Measurements from ENCODE around the gene ZNF385D.

The ZNF385D gene, protein sequence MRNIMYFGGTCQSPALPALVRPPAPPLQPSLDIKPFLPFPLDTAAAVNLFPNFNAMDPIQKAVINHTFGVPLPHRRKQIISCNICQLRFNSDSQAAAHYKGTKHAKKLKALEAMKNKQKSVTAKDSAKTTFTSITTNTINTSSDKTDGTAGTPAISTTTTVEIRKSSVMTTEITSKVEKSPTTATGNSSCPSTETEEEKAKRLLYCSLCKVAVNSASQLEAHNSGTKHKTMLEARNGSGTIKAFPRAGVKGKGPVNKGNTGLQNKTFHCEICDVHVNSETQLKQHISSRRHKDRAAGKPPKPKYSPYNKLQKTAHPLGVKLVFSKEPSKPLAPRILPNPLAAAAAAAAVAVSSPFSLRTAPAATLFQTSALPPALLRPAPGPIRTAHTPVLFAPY

GRCh38 chr3:21750831-21751391 lies at the start of gene ZNF385D:
ZNF385D (minus strand) TSS chr3:21751210; CDS start chr3:21750916, 294 bp downstream.
- no peak for DNase-seq (ENCODE audit: low read depth)

DNA sequence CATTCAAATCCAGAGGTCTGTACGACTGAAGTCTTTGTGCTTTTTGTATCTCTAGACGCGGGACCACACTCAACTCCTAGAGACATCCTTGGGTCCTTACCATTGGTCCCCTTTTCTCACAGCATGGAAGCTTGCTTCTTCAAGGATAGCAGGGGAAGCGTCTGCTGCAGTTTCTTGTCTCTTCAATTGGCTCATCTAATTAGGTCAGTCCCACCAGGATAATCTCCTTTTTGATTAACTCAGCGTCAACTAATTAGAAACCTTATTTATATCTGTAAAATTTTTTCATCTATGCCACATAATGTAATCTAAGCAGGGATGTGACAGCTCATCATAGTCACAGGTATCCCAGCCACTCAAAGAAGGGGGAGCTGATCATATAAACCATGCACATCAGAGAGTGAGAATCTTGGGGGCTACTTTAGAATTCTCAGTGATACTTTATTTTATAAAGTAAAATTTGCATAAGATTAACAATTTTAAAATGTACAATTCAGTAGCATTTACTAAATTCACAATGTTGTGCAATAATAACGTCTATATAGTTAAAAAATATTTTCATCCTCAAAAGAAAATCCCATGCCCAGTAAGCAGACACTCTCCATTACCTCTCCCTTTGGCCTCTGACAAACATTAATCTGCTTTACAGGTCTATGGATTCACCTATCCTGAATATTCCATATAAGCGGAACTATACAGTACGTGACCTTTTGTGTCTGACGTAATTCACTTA lies 47.5 kb upstream of the ZNF385D start:
- no peak for DNase-seq (ENCODE audit: low read depth)

GRCh38 chr3:21795921-21796320 lies 44.9 kb upstream of the ZNF385D start:
- no peak for DNase-seq (ENCODE audit: low read depth)

DNA sequence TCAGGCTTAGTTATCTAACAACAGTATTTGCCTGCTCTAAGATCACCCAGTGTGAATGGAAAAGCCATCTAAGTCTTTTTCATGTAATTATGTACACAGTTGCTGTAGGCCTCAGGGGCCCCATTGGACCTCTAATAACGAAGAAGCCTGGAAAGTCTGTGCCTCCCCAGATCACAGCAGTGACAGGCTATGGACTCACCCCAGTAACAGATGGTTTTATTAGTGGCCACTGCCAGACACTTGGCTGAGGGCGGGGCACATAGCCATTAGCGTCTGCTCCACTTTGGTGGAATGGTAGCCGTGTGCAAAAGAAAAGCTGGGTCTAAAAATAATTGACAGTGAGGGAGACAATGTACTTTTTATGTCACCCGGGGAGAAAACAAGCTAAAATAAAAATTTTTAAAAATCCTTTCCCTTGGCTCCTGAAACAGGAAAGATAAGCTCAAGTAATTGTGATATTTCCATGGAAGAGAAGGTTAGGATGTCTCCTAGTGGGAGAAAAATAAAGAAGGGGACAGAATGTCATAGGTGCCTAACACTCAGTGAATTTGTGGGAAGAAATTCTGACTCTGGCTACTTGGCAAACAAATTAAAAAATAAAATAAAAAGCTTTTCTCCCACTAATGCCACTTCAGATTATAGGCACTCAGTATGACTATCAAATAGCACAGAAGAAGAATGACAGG lies 44.3 kb upstream of the ZNF385D start:
- no peak for DNase-seq (ENCODE audit: low read depth)

DNA sequence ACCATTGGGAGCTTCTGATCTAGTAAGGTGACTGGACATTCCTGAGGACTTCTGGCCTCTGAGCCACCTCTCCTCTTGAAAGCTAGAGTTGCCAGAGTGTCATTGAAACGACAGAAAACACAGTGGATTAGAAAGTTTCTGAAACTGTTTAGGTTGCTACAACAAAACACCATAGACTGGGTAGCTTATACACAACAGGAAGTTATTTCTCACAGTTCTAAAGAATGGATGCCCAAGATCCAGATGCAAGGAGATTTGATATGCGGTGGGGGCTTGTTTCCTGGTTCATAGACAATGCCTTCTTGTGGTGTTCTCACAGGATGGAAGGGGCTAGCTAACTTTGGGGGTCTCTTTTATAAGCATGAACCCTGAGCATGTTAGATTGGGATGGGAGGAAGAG lies 43.3 kb upstream of the ZNF385D start:
- DNase-seq (ENCODE audit: low read depth), result no peak

GRCh38 chr3:21792176-21792575 lies 41.2 kb upstream of the ZNF385D start:
- no peak for DNase-seq (ENCODE audit: low read depth)

- no peak for DNase-seq (ENCODE audit: low read depth)
Observed at GRCh38 chr3:21791356-21791755, 40.3 kb upstream of the ZNF385D start.

DNA sequence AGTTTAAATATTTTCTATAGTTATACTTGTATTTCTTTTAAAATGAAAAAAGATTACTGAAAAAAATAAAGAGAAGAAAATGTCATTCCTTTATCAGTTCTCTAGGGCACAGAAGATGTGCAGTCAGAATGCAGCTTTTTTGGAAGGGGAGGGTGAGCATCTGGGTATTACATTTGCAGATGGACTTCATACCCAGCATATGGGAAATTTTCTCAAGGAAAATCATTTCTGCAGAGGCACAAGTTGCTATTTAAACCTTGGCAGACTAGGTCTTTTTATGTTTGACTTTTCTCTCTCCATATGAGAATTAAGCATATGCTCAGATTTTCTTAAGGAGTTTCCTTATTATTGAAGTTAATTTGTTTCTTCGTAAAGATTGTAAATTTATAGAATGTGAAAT lies 39.5 kb upstream of the ZNF385D start:
- no peak for DNase-seq (ENCODE audit: low read depth)

GRCh38 chr3:21789730-21790129 lies 38.7 kb upstream of the ZNF385D start:
- no peak for DNase-seq (ENCODE audit: low read depth)

DNA sequence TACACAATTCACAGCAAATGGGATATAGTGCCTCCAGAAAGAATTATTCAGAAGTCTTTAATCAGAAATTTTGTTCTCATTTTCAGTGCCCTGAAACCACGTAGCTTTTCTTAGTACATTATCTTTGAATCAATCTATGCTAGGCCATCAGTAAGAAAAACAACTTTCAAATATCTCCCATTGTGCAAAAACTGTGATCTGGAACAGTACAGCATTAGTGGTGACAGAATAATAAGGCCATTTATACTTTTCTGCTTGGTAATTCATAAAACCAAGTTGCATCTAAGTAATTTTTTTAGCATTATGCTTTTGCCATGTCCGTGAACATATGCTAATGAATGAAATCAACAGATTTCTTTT lies 35.4 kb upstream of the ZNF385D start:
- no peak for DNase-seq (ENCODE audit: low read depth)

DNA sequence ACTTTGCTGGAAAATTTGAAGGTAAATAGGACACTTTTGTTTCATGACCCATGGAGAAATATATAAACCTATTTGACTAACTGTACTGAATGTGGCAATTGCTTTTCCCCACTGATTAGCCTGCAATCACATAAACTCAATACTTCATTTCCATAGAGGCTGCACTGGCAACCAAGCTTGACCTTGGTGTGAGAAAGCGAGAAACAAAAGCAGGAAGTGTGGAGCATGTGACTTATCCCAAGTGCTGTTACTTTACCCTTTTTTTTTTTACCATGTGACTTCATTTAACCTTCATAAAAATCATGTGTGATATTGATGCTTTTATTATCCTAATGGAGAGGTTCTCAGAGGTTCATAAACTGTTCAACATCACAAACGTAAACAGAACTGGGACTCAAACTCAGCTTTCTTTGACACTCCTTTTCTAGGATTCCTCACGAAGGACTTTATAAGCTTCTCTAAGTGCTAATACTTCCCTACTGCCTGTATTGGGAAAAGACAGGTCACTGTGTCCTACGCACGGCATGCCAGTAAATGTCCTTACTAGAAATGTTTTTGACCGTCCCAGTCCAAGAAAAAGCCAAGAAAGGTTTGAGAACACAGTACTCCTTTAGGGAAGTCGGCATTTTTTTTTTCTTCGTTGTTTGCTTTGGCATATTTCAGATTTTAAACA lies 34.9 kb upstream of the ZNF385D start:
- no peak for DNase-seq (ENCODE audit: low read depth)

GRCh38 chr3:21783839-21784238 lies 32.8 kb upstream of the ZNF385D start:
- DNase-seq (ENCODE audit: low read depth), result no peak

GRCh38 chr3:21781355-21781754 lies 30.3 kb upstream of the ZNF385D start:
- no peak for DNase-seq (ENCODE audit: low read depth)

DNA sequence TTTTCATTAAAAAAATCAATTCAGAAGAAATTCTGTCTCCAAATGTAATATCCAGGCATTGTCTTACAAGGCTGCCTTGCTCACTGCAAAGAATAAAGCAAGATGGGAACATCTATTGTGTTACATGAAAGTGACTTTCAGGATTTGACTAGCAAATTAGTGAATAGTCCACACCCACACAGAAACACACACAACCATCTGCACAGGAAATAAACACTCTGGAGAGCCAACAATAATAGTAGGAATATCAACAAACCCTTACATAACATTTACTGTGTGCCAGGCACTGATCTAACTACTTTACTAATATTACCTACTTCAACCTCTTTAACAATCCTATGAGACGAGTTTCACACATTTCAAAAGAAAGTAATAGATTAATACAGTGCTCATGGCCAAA lies 28.9 kb upstream of the ZNF385D start:
- no peak for DNase-seq (ENCODE audit: low read depth)

DNA sequence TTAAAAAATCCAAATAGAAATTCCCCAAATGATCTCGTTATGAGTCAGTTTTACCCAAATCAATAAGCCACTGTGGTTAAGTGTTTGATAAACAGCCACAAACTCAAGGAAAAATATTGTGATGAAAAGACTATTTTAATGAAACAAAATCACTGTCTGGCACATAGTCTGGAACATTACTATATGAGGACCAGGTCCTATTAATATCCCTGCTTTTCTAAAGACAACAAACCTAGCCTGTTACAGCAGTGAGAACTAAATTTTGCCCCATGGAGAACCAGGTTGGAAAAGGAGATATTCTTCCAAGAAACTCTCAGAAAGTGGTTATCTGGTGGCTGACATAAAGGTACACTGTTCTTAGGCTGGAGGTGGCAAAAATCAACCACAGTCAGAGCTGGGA lies 27.7 kb upstream of the ZNF385D start:
- no peak for DNase-seq (ENCODE audit: low read depth)

- DNase-seq (ENCODE audit: low read depth), result no peak
Observed at GRCh38 chr3:21777821-21778220, 26.8 kb upstream of the ZNF385D start.

GRCh38 chr3:21766002-21766401 lies 15.0 kb upstream of the ZNF385D start:
- no peak for DNase-seq (ENCODE audit: low read depth)

DNA sequence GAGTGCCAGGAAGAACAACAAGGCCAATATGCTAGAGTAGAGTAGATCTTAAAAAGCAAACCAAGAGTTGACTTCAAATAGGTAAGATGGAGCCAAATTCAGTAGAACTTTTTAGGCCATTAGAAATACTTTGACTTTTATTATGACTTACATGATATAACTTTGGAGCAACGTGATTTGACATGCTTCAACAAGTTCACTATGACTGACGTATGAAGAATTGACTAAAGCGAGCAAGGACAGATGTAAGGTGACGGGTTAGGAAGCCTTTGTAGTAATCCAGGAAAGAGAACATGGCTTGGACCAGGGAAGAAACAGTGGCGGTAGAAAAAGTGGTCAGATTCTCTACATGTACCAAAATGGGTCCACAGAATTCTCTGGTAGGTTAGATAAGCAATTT lies 4.9 kb upstream of the ZNF385D start:
- DNase-seq (ENCODE audit: low read depth), result no peak

DNA sequence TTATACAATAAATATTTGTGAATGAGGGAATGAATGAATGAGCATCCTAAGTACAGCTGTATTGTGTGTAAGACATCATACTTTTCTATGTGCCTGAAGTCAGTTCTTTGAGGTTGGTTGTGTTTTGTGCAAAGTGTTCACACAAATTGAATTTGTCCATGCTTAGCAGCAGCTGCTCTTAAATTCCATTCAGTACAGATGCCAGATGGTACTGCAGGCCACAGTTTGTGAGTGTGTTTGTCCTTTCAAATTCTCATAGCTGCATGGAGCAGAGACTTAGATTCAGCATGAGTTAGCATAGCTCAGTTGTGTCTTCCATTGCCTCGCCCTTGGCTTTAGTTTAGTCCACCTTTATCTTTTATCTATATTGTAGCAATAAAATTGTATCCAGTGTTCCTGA lies 3.8 kb upstream of the ZNF385D start:
- no peak for DNase-seq (ENCODE audit: low read depth)

- DNase-seq (ENCODE audit: low read depth), result no peak
Observed at GRCh38 chr3:21752749-21753347, 1.8 kb upstream of the ZNF385D start.

DNA sequence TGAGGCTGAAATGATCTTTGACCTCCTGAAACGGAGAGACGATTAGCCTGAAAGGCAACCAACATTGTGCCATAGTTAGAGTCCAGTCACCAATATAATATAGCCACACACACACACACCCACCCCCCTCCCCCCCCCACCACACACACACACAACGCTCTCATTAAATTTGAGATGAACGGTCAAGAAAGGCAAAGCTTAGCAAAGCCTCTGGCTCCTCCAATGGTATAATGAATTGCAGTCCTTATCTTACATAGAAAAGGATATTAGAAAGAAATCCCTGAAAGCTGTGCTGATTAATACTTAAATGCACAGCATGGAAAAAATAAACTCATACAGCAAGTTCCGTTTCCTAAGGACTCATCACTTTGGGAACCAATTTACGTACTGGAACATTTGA lies 876 bp upstream of the ZNF385D start:
- DNase-seq (ENCODE audit: low read depth), result no peak

All from stimulated activated CD8-positive, alpha-beta memory T cell treated with anti-CD3 and anti-CD28 coated beads, Interleukin-15, amount 100 ng/mL, for 24 hours (primary cell).